ENCODE measurements around the gene POLD3. TPM values are rescaled to one million over a fixed set of nuclear protein-coding genes. Genes with fewer than 3 reads are reported as not detected.

The POLD3 gene, protein sequence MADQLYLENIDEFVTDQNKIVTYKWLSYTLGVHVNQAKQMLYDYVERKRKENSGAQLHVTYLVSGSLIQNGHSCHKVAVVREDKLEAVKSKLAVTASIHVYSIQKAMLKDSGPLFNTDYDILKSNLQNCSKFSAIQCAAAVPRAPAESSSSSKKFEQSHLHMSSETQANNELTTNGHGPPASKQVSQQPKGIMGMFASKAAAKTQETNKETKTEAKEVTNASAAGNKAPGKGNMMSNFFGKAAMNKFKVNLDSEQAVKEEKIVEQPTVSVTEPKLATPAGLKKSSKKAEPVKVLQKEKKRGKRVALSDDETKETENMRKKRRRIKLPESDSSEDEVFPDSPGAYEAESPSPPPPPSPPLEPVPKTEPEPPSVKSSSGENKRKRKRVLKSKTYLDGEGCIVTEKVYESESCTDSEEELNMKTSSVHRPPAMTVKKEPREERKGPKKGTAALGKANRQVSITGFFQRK
- total RNA-seq (1 to 10 TPM; 4.6 to 5.2 TPM), total RNA-seq (10.3 to 151 (median 28.6) reads per million in 172 experiments)
- 10.6 TPM for polyA plus RNA-seq (2013, experiment 1 of 2)
- 10.2 TPM for polyA plus RNA-seq (2013, experiment 2 of 2)

GRCh38 chr11:74592441-74593362 lies at the start of gene POLD3:
POLD3 (plus strand) TSS chr11:74592582; CDS start chr11:74592659, 77 bp downstream.
- H3K27me3 Mint-ChIP-seq, result no peaks in the 10 kb centered on the region
- Histone ChIP-seq H3K36me3 (ENCODE audit: insufficient read depth, low read length) (peaks cover 6% of the 10 kb centered on the region), H3K27me3 (ENCODE audit: control insufficient read depth in 1 of 2, insufficient read depth in 2 of 2, low read length in 2 of 2) (no peaks in the 10 kb centered on the region), H3K9me3 (ENCODE audit: control insufficient read depth in 1 of 2, insufficient read depth in 1 of 2, low read length in 2 of 2) (no peaks in the 10 kb centered on the region), H3K4me3 (ENCODE audit: low read length) (peak within 1 kb of the TSS; percentile 84), H3K4me1 (ENCODE audit: insufficient read depth, low read length) (peaks cover 13% of the 10 kb centered on the region), H3K27ac (ENCODE audit: low read depth in 1 of 2, low read length in 2 of 2) (peak within 1 kb of the TSS; percentile 85 to 90)
- peaks cover 37% of the 10 kb centered on the region for H3K36me3 Mint-ChIP-seq (ENCODE audit: low read depth)
- peaks cover 28% of the 10 kb centered on the region for H3K4me1 Mint-ChIP-seq (ENCODE audit: low read depth)
- no peaks in the 10 kb centered on the region for H3K9me3 Mint-ChIP-seq
- H3K4me3 Mint-ChIP-seq, result peak within 1 kb of the TSS; percentile 97
- intact Hi-C loops (cut with DNase I, micrococcal nuclease), result loop anchor here (2.0 to 10.0 kb wide), 10 partner anchors 100 to 1852 kb away; partner anchors contain the start of genes LIPT2 (in 2 of the 2), C2CD3 (in 1 of the 2), EMSY (in 1 of the 2) and PLEKHB1 (in 1 of the 2)
- peak within 1 kb of the TSS; percentile 92 for H3K27ac Mint-ChIP-seq
- ATAC-seq (ENCODE audit: poor library complexity) (peak; percentile 97), DNase-seq (peak; percentile 91 to 96 (median 94))
- TF ChIP-seq, protein P1, sequence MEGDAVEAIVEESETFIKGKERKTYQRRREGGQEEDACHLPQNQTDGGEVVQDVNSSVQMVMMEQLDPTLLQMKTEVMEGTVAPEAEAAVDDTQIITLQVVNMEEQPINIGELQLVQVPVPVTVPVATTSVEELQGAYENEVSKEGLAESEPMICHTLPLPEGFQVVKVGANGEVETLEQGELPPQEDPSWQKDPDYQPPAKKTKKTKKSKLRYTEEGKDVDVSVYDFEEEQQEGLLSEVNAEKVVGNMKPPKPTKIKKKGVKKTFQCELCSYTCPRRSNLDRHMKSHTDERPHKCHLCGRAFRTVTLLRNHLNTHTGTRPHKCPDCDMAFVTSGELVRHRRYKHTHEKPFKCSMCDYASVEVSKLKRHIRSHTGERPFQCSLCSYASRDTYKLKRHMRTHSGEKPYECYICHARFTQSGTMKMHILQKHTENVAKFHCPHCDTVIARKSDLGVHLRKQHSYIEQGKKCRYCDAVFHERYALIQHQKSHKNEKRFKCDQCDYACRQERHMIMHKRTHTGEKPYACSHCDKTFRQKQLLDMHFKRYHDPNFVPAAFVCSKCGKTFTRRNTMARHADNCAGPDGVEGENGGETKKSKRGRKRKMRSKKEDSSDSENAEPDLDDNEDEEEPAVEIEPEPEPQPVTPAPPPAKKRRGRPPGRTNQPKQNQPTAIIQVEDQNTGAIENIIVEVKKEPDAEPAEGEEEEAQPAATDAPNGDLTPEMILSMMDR (IDR thresholded peaks at IDR 0.05), result no peak
- ChIA-PET CTCF (interaction anchor here (0.6 to 1.9 kb wide), 3 partner anchors 99 to 159 kb away, joined by 3 to 5 read pairs (median 3); partner anchors contain the start of gene LIPT2), POLR2A (interaction anchor here (0.6 to 1.9 kb wide), 6 partner anchors 13 to 832 kb away, joined by 3 to 51 read pairs (median 6); partner anchors contain the start of genes LIPT2, PGM2L1 and RAB6A)

GRCh38 chr11:74543991-74544390 lies 48.4 kb upstream of the POLD3 start:
- no peaks in the 10 kb centered on the region for H3K4me1 Mint-ChIP-seq (ENCODE audit: low read depth)
- no peak overlapping the region for H3K4me3 Mint-ChIP-seq
- H3K36me3 ChIP-seq (ENCODE audit: insufficient read depth, low read length), result no peaks in the 10 kb centered on the region
- intact Hi-C loops (cut with DNase I, micrococcal nuclease), result no loop called here
- H3K27me3 Mint-ChIP-seq, result peaks cover 3% of the 10 kb centered on the region
- peaks cover 0 to 3% of the 10 kb centered on the region in 2 experiments for H3K27me3 ChIP-seq (ENCODE audit: control insufficient read depth in 1 of 2, insufficient read depth in 2 of 2, low read length in 2 of 2)
- H3K27ac Mint-ChIP-seq, result no peak overlapping the region
- ATAC-seq (ENCODE audit: poor library complexity) (no peak), DNase-seq (no peak)
- POLR2A ChIA-PET, result no interaction called here
- H3K9me3 Mint-ChIP-seq, result peaks cover 2% of the 10 kb centered on the region
- TF ChIP-seq, protein P1 (IDR thresholded peaks at IDR 0.05), result no peak
- H3K9me3 ChIP-seq (ENCODE audit: control insufficient read depth in 1 of 2, insufficient read depth in 1 of 2, low read length in 2 of 2), result peaks cover 7 to 11% of the 10 kb centered on the region in 2 experiments
- no peak overlapping the region for H3K4me3 ChIP-seq (ENCODE audit: low read length)
- no peak overlapping the region for H3K27ac ChIP-seq (ENCODE audit: low read depth in 1 of 2, low read length in 2 of 2)
- CTCF ChIA-PET, result no interaction called here
- no peaks in the 10 kb centered on the region for H3K36me3 Mint-ChIP-seq (ENCODE audit: low read depth)
- no peaks in the 10 kb centered on the region for H3K4me1 ChIP-seq (ENCODE audit: insufficient read depth, low read length)

DNA sequence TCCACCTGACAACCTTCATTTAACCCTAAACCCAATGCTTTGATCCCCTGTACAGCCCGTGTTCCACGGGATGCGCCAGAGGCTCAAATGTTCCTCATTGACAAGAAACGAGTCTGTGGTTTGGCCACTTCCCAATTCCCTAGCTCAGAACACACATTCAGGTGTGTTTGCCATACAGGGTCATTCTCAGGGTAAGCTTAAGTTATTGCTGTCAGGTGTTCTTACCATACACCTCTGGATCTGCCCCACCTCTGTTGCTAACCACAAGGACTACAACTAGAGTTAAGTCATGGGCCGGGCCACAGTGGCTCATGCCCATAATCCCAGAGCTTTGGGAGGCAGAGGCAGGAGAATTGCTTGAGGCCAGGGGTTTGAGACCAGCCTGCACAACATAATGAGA lies 45.6 kb upstream of the POLD3 start:
- POLR2A ChIA-PET, result no interaction called here
- intact Hi-C loops (cut with DNase I, micrococcal nuclease), result no loop called here
- H3K27ac Mint-ChIP-seq, result no peak overlapping the region
- no peak for DNase-seq
- ATAC-seq (ENCODE audit: poor library complexity), result no peak
- H3K36me3 Mint-ChIP-seq (ENCODE audit: low read depth), result no peaks in the 10 kb centered on the region
- H3K27me3 Mint-ChIP-seq, result peaks cover 3% of the 10 kb centered on the region
- Histone ChIP-seq H3K4me3 (ENCODE audit: low read length) (no peak overlapping the region), H3K27me3 (ENCODE audit: control insufficient read depth in 1 of 2, insufficient read depth in 2 of 2, low read length in 2 of 2) (no peaks in the 10 kb centered on the region), H3K27ac (ENCODE audit: low read depth in 1 of 2, low read length in 2 of 2) (no peak overlapping the region), H3K36me3 (ENCODE audit: insufficient read depth, low read length) (no peaks in the 10 kb centered on the region), H3K4me1 (ENCODE audit: insufficient read depth, low read length) (no peaks in the 10 kb centered on the region), H3K9me3 (ENCODE audit: control insufficient read depth in 1 of 2, insufficient read depth in 1 of 2, low read length in 2 of 2) (peaks cover 7 to 11% of the 10 kb centered on the region in 2 experiments)
- CTCF ChIA-PET, result no interaction called here
- H3K4me1 Mint-ChIP-seq (ENCODE audit: low read depth), result no peaks in the 10 kb centered on the region
- H3K9me3 Mint-ChIP-seq, result no peaks in the 10 kb centered on the region
- H3K4me3 Mint-ChIP-seq, result no peak overlapping the region
- TF ChIP-seq, protein P1 (IDR thresholded peaks at IDR 0.05), result no peak
